ENCODE results near the gene PIP4K2A. TPM values are rescaled to one million over a fixed set of nuclear protein-coding genes. Genes with fewer than 3 reads are reported as not detected.

Gene PIP4K2A
- total and polyA plus RNA-seq, 2 experiments from 2014 or later: 39.9 to 40.1 TPM

GRCh38 chr10:22682237-22683139 lies 31.9 kb downstream of the PIP4K2A start:
- peaks cover 59% of the 10 kb centered on the region for H3K4me1 Mint-ChIP-seq
- H3K79me2 ChIP-seq (replicated peaks; ENCODE audit: insufficient read depth): peaks cover 100% of the 10 kb centered on the region
- no peak overlapping the region for H3K4me2 ChIP-seq

More at GRCh38 chr10:22682237-22683139, 31.9 kb downstream of the PIP4K2A start:
- no peak for DNase-seq (ENCODE audit: low spot score)
- H3K36me3 ChIP-seq (ENCODE audit: insufficient read depth): no peaks in the 10 kb centered on the region
- no peaks in the 10 kb centered on the region for H3K27me3 Mint-ChIP-seq (ENCODE audit: insufficient read depth, low read depth, poor library complexity)
- peaks cover 4% of the 10 kb centered on the region; the same call in 2 of the 3 replicates for H3K36me3 Mint-ChIP-seq (ENCODE audit: low read depth)
- no peak for TF ChIP-seq EZH2 (IDR thresholded peaks at IDR 0.05; ENCODE audit: low read depth, unreplicated experiment)
- TF ChIP-seq ZNF114 (CRISPR knock-in tag; IDR thresholded peaks at IDR 0.05): no peak
- TF ChIP-seq ZNF331 (CRISPR knock-in tag; IDR thresholded peaks at IDR 0.05; ENCODE audit: low read depth): no peak
- TF ChIP-seq POLR2AphosphoS5 (IDR thresholded peaks at IDR 0.05; ENCODE audit: low read depth): no peak
- no peak for TF ChIP-seq ETS1 (IDR thresholded peaks at IDR 0.05)
- TF ChIP-seq ZNF462 (CRISPR knock-in tag; IDR thresholded peaks at IDR 0.05): no peak
- no peak for TF ChIP-seq REST (IDR thresholded peaks at IDR 0.05; ENCODE audit: unreplicated experiment)
- TF ChIP-seq CREB1 (CRISPR knock-in tag; IDR thresholded peaks at IDR 0.05; ENCODE audit: low read depth): no peak
- no peak for TF ChIP-seq STAT1 (IDR thresholded peaks at IDR 0.05; ENCODE audit: unreplicated experiment)
- no peak for TF ChIP-seq NANOG (IDR thresholded peaks at IDR 0.05; ENCODE audit: borderline replicate concordance)
- no peaks in the 10 kb centered on the region for H3F3A ChIP-seq (replicated peaks; ENCODE audit: low read depth)
- ATAC-seq: no peak
- no peaks in the 10 kb centered on the region for H4K20me1 ChIP-seq (replicated peaks; ENCODE audit: insufficient read depth)
- H3K27me3 ChIP-seq (ENCODE audit: insufficient read depth): no peaks in the 10 kb centered on the region
- peaks cover 64% of the 10 kb centered on the region for H3K4me1 ChIP-seq (ENCODE audit: insufficient read depth)
- no peak overlapping the region for H3K4me3 Mint-ChIP-seq
- no peak overlapping the region for H2AFZ ChIP-seq
- no peak overlapping the region for H3K4me3 ChIP-seq
- no peaks in the 10 kb centered on the region; the same call in 2 of the 3 replicates for H3K9me3 Mint-ChIP-seq
- peak overlapping the region; percentile 86 for H3K27ac Mint-ChIP-seq
- peak overlapping the region; percentile 52; the same call in 1 of the 2 replicates for H3K27ac ChIP-seq (ENCODE audit: low read depth)
- no peaks in the 10 kb centered on the region for H3K9me2 ChIP-seq (ENCODE audit: insufficient read depth)
